GM18508 (cell line): ENCODE measurements around the gene AKR1C1.
"Not testable (repeated sequence)": the region's sequence is repeated elsewhere in the genome, so short reads cannot be mapped to it uniquely, and the experiment has no call there.

Experiments used
- ATAC-seq: cut with Tn5 transposase; IDR thresholded peaks from one replicate; pipeline ENCODE4 v1.9.1; 2021; ENCODE audit warnings: moderate number of reproducible peaks; ENCODE audit not compliant: insufficient read depth, unreplicated experiment

AKR1C1 gene

DNA sequence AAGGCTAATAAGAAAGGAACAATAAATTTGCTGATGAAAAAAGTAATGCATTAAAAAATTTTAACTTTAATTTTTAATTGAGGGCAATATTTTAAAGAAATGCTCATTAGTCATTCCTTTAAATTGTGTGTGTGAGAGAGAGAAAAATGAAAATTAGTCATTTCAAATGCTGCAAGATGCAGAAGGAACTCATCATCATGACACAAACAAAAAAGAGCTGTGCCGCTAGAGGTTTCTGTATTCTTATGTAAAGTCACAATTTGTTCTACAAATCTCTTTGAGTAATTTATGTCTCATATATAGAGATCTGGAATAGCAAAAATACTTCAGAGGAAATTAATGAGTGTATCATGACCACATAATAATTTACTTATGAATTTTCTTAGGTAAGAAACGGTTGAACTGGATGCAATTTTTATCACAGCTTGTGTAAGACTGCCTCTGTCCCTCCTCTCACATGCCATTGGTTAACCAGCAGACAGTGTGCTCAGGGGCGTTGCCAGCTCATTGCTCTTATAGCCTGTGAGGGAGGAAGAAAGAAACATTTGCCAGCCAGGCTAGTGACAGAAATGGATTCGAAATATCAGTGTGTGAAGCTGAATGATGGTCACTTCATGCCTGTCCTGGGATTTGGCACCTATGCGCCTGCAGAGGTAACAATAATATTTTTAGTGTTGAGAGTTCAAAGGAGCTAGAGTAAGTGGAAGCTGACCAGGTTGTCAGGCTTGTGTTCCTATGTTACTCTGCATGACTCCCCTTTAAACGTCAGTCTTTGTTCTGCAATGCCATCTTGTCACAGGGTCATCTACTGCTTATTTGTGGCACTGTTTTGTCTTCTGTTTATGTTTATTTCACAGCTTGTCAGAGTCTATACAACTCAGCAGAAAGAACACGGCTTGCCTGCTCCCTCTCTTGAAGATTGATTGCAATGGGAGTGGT, at the start of gene AKR1C1:
Gene AKR1C1, plus strand, starts transcription at position 540 of the 939 bp plus-strand sequence. Its CDS starts 30 bp downstream, at position 570.
- not testable (repeated sequence) for ATAC-seq

DNA sequence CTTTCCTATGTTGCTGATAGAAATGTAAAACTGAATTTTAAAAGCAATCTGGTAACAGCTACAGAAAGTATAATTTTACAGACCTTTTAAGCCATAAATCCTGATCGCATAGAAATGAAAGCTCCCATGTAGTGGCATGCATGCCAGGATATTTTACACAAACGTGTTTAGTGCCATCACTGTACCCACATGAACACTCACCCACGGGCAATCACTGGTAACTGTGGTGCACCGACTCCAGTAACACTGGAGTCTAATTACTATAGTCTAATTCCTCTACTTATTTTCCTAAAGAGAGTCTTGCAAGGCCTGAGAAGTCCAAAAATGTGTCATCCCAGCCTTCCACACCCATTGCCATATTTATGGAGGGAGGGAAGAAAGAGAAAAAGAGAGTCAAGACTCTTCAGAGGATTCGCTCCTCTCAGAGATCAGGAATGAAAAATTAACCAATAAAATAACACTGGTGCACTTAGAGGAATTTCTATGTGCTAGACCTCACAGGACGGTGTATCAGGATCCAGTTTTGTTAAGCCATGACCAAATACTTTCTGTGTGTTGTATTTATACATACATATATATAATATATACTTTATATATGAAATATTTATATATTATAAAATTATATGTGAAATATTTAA, 48.9 kb upstream of the AKR1C1 start:
- no peak for ATAC-seq

DNA sequence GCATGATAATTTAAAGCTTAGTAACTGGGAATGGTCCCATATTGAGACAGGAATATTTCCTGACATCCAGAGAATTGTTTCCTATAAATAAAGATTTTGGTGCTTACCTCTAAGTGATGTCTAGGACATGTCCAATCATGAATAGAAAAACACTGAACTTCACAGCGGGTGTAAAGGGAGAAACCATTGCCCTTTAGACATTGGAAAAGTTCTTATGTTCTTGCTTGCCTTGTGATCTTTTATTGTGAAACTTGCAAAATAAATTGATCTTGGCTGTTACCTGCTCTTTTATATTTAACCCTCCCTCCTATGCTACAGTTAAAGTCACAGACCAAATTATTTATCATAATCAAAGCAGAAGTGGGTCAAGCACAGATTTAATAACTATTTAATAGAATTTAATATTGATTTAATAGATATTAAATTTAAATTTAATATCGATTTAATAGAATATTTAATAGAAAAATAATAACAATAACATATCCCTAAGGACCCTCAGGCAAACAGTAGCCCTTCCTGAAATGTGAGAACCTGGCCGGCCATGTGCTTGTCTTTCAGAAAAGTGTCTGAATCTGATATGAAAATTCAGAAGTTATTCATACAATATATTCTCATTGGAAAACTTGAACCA, 47.0 kb upstream of the AKR1C1 start:
- ATAC-seq: no peak

DNA sequence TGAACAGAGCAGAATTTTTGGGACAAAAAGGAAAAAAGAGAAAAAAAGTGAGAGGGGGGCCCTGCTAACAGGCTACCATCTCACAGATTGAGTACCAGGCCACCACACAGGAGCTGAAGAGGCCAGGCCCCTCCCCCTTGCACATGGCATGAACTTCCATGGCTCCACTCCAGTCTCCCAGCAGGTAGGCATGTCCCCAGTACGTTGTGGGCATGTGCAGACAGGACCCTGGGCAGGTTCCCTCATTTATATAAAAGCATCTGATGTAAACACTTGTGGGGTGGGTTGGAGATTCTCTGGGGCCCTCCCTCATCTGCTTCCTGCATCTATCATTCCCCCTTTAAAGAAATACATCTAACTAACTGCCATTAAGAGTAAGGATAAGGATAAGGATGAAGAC, 45.0 kb upstream of the AKR1C1 start:
- ATAC-seq: no peak

DNA sequence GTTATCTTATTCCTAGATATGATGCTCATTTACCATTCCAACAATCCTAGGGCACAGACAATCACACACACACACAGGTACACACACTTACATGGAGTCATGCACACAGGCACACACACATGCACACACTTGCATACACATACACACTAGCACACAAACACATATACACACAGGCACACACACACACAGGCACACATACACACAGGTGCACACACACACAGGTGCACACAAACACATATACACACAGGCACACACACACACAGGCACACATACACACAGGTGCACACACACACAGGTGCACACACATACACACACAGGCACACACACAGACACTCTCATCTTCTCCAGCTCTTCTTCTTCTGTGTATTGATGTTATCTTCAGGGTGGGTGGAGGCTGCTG, 38.7 kb upstream of the AKR1C1 start:
- not testable (repeated sequence) for ATAC-seq

DNA sequence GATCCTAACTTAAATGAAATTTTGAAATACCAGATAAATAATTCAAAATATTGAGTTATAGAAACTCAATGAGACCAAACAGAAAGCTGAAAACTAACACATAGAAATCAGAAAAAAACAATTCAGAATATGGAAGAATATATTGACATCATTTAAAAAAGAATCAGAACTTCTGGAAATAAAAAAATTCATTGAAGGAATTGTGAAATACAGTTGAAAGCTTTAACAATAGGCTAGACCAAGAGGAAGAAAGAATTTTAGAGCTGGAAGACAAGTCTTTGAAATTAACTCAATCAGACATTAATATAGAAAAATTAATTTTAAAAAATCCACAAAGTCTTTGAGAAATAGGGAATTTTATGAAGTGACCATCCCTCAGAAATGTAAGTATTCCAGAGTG, 36.8 kb upstream of the AKR1C1 start:
- no peak for ATAC-seq

DNA sequence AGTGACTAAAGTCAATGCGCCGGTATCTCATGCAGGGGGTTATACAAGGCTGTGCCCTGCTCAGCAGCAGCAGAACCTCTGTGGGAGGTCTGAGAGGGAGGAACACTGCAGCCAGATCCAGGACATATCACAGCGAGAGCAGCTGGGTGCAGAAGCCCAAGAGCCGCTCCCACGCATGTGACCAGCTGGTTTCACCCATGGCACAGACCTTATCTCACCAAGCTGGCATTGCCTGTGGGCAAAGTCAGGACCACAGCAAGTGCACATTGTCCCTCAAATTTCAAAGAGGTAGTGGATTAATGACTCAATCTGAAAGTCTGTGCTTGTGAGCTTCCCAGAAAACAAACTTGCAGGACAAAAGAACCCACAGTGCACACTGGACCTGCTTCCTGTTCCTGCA, 31.6 kb upstream of the AKR1C1 start:
- no peak for ATAC-seq

DNA sequence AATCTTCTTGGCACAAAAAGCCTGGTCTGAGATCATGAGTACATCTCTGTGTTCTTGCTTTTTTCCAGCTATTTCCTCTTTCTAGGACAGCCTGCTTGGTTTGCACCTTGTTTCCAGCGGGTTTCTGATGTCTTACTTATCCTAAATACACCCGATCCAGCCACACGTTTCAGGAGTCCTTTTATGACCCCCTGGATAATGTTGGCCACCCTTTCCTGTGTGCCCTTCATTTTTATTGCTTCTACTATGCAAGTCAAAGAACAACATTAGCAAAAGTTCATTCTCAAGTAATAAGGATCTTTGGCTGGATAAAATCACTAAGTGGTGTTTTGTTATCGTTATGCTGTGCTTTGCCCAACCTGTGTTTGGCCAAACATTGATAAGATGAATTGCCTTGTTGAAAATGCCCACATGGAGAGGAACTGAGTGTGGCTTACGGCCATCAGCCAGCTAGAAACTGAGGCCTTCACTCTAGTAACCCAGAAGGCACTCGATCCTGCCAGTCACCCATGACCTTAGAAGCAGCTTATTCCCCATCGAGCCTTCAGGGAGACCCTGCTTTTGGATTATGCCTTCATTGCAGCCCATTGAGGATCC, 28.7 kb upstream of the AKR1C1 start:
- no peak for ATAC-seq

DNA sequence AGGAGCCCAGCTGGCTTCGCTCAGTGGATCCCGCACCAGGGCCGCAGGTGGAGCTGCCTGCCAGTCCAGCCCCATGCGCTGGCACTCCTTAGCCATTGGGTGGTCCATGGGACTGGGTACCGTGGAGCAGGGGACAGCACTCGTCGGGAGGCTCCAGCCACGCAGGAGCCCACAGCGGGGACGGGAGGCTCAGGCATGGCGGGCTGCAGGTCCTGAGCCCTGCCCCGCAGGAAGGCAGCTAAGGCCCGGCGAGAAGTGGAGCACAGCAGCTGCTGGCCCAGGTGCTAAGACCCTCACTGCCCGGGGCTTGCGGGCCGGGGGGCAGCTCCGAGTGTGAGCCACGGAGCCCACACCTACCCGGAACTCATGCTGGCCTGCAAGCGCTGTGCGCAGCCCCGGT, 25.9 kb upstream of the AKR1C1 start:
- no peak for ATAC-seq

DNA sequence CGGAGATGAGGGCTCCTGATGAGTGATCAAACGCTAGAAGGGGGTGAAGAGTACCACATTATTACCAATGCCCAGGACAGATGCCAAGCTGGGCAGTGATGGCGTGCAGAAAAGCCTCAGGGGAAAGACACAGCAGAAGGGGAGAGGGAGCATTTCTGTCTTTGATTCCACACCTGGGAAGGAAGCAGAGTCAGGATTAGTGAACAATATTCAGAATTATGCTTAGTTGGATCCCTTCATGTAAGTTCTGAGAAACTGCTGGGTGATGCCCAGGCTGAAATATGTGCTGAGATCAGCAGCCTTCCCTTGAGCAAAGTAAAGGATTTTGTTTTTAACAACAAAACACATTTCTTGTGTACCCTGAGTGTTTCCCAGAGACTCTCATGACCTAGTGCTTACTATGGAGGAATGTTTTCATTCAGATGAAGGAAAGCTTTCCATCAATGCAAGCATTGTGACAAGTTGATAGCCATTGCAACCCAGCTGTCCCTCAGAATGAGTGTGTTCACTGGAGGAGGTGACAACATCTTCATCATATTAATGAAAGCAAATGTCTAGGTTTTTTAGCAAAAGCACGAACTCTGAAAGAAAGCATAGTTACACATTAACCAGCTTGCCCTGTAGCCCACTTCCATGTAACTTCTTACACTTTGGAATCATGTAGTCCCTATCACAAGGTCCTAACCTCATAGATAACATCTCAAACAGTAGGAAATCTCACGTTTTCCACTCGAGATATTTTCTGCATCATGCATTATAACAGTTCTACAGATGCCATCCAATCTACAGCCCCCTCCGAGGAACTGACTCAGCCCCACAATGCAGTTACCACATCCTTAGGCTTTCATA, 23.8 kb upstream of the AKR1C1 start:
- no peak for ATAC-seq

DNA sequence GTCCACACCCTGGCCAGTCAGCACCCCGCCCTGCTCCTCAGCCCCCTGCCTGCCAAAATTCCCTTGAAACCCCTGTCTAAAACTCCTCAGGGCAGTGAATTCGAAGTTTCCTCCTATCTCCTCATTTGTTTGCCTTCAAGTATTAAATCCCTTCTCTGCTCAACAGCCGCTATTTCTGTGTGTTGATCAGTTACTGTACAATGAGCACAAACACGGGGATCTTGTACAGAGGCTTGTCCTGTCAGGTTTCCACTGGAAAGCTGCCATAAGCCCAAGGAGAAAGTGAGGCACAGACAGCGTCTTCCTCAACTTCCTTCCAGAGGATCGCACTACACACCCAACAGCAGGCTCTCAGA, 23.2 kb upstream of the AKR1C1 start:
- not testable (repeated sequence) for ATAC-seq

DNA sequence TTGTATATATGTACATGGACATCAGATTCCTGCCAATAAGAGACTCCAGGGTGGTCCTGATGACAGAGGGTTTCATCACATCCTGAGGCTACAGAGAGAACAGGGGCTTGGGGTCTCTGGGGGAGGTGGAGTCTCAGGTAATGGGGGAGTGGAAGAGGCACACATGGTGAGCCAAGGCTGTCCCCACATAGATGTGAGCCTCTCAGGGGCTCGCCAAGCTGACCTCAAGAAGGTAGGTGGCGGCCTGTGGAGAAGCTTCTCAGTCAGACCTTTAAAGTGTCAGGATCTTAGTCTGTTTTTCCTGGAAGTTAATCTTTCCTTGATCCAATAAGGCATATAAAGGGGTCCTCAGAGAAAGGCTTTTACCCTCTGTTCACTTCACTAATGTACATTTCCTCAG, 22.3 kb upstream of the AKR1C1 start:
- ATAC-seq: not testable (repeated sequence)

DNA sequence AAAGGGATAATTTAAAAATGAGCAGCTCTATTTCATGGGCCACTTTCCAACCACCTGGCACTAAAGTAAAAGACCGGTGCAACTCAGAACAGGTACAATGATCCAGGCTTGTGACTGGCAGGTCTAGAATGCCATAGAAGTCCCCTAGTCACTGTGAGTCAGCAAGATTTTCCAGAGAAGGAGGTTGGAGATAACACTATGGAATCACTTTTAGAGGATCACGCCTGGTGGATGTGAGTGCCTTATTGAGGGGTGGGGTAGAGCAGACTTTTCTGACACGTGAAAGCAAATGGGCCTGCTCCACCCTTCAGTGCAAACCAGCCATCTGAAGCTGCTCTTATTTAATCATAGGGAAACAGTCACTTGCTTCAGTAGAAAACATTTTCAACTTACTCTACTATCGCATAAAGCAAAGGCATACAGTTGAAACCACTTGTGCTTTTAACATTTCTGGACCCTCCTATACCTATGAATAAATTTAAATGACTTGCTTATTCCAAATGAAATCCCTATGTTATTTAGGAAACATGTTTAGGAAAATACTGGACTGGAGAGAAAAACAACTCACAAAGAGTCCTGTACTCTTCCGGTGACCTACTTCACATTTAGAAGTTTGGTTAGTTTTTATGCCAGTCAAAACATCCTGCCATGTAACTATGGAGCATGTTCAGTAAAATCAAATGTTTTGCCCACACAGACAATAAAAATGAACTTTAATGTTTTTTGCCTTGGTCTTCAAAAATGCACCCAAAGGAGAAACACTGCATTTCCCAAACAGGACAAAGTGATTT, 21.5 kb upstream of the AKR1C1 start:
- no peak for ATAC-seq

DNA sequence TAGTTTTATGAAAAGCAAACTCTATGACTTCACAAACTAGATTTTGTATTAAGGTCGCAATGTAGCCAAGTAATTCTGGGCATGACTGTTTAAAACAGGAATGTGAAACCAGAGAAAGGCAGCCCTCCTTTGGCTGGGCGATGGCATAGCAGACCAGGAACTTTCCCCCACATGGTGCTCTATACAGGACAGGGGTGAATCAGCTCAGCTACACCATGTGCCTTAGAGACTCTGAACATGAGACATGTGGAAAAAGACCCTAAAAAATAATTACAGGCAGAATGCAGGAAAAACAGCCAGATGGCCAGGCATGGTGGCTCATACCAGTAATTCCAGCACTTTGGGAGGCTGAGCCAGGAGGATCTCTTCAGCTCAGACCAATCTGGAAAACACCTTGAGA, 20.3 kb upstream of the AKR1C1 start:
- ATAC-seq: not testable (repeated sequence)

DNA sequence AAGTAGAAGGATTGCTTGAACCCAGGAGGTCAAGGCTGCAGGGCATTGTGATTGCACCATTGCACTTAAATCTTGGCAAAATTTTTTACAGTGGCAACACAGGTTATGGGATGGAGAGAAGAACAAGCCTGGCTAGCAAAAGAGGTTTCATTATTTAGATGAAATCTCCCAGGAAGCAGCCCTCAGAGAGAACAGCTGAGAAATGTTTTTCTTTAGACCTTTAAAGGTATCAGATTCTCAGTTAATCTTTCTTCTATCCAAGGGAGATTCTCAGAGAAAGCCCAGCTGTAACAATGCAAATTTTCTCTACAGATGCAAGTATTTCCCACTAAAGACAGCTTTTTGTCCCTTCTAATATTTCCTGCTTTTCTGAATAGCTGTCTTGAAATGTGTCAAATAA, 19.8 kb upstream of the AKR1C1 start:
- ATAC-seq: not testable (repeated sequence)

DNA sequence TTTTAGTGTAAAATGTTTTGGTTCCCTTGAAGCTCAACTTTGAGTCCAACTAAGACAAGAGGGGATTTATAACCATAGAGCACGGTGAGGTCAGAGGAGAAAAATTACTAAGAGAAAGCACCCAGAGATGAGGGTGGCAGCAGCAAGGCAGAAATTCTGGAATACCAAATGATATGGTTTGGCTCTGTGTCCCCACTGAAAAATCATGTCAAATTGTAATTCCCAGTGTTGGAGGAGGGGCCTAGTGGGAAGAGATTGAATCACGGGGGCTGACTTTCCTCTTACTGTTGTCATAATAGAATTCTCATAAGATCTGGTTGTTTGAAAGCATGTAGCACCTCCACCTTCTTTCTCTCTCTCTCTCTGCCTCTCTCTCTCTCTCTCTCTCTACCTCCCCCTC, 19.4 kb upstream of the AKR1C1 start:
- ATAC-seq: no peak

DNA sequence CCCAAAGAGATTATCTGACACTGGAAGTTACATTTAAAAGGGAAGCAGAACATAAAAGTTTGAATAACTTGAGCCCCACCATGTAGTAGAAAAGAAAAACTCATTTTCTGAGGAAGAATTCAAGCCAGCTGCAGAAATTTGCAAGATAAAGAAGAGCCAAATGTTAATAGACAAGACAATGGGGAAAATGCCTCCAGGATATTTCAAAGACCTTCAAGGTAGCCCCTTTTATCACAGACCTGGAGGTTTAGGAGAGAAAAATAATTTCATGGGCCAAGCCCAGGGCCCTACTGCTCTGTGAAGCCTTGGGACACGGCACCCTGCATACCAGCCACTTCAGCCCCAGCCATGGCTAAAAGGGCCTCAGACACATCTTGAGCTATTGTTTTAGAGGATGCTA, 18.4 kb upstream of the AKR1C1 start:
- ATAC-seq: no peak

DNA sequence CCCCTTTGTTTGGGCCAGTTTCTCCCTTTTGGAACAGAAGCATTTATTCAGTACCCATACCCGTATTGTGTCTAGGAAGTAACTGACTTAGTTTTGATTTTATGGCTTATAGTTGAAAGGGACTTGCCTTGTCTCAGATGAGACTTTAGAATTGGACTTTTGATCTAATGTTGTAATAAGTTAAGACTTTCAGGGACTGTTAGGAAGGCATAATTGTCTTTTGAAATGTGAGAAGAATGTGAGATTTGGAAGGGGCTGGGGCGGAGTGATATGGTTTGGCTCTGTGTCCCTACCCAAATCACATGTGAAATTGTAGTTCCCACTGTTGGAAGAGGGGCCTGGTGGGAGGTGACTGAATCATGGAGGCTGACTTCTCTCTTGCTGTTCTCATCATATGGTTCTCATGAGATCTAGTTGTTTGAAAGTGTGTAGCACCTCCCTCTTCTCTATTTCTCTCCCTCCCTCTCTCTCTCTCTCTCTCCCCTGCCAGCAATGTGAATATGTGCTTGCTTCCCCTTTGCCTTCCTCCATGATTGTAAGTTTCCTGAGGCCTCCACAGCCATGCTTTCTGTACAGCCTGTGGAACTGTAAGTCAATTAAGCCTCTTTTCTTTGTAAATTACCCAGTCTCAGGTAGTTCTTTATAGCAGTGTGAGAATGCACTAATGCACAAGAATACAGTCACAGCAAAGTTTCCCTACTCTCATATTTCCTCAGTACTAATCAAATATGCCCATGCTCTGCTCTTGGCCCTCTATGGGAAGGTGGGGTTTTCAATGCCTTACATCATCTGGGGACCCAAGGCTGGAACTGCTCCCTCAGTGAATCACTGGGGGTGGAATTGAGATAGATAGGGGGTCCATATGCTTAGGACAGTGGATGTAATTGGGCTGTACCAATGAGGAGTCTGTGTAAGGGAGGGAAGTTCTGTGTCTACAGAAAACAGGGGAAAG, 17.2 kb upstream of the AKR1C1 start:
- no peak for ATAC-seq
